HL-60 (cell line): ENCODE results near the gene ESRRA.

ENCODE experiments used
- CTCF ChIP-seq: IDR thresholded peaks from one replicate; pipeline ENCODE4 v1.5.1; 2011; ENCODE audit warnings: low read length, control low read depth, inconsistent platforms; ENCODE audit not compliant: insufficient read depth
- POLR2AphosphoS5 ChIP-seq: IDR thresholded peaks from 2 replicates; pipeline ENCODE4 v1.6.1; 2012; ENCODE audit warnings: low read depth
- REST ChIP-seq: IDR thresholded peaks from 2 replicates; pipeline ENCODE4 v1.6.1; 2012; ENCODE audit warnings: low read depth; ENCODE audit not compliant: insufficient replicate concordance
- SPI1 ChIP-seq: IDR thresholded peaks from 2 replicates; pipeline ENCODE4 v1.6.1; 2012; ENCODE audit warnings: low read depth, mild to moderate bottlenecking, borderline replicate concordance

- no peak for TF ChIP-seq POLR2AphosphoS5
- no peak for TF ChIP-seq CTCF
- no peak for TF ChIP-seq SPI1
- TF ChIP-seq REST = no peak
Observed at GRCh38 chr11:64322925-64323260, 17.6 kb downstream of the ESRRA start.
